Left ventricle myocardium inferior (tissue), 1 donor: ENCODE results near the gene LARGE1. TPM values are rescaled to one million over a fixed set of nuclear protein-coding genes. Genes with fewer than 3 reads are reported as not detected.

ENCODE experiments used
- DNase-seq: peaks from one replicate; pipeline ENCODE4 v3.0.0-alpha.2; 2020
- H3K27ac ChIP-seq: fragments of 200-600 bp; replicated peaks from 2 replicates; pipeline ENCODE4 v1.8.0; 2021
- H3K27me3 ChIP-seq: fragments of 200-600 bp; 2 replicates; pipeline ENCODE4 v1.8.0; 2021; ENCODE audit warnings: low read depth
- H3K36me3 ChIP-seq: fragments of 200-600 bp; 2 replicates; pipeline ENCODE4 v1.8.0; 2021
- H3K4me1 ChIP-seq: fragments of 200-600 bp; 2 replicates; pipeline ENCODE4 v1.8.0; 2021
- H3K4me3 ChIP-seq: fragments of 200-600 bp; 2 replicates; pipeline ENCODE4 v1.8.0; 2021; ENCODE audit warnings: mild to moderate bottlenecking, moderate library complexity
- H3K9me3 ChIP-seq: fragments of 200-600 bp; replicated peaks from 2 replicates; pipeline ENCODE4 v1.8.0; 2021
- intact Hi-C: fragments of 100-400 bp; cut with micrococcal nuclease; formaldehyde crosslinking; loops from one replicate; pipeline ENCODE4 v1.11.0; 2022
- total RNA-seq: library from RNA; stranded (reverse); fragmentation: NEBNext Ultra II Directional; extraction: Animal tissue kit (Norgen Biotek cat#: 25700); gene quantifications from one replicate; pipeline ENCODE4 v1.2.1, GENCODE V29; 2021
- TF ChIP-seq, protein P1 (sequence below): fragments of 200-600 bp; IDR thresholded peaks from 2 replicates; pipeline ENCODE4 v1.8.0; 2021; ENCODE audit warnings: antibody characterized with exemption, mild to moderate bottlenecking, borderline replicate concordance
- donor health status: DM: no; HTN: yes; CAD: no; lungs with severe emphysema.

LARGE1 gene
- total RNA-seq, 1 donor from 2014 or later, result 117 TPM

- H3K4me3 ChIP-seq, result no peak overlapping the region
- no peaks in the 10 kb centered on the region for H3K4me1 ChIP-seq
- no peak for DNase-seq
- intact Hi-C loops, result no loop called here
- TF ChIP-seq, protein P1, sequence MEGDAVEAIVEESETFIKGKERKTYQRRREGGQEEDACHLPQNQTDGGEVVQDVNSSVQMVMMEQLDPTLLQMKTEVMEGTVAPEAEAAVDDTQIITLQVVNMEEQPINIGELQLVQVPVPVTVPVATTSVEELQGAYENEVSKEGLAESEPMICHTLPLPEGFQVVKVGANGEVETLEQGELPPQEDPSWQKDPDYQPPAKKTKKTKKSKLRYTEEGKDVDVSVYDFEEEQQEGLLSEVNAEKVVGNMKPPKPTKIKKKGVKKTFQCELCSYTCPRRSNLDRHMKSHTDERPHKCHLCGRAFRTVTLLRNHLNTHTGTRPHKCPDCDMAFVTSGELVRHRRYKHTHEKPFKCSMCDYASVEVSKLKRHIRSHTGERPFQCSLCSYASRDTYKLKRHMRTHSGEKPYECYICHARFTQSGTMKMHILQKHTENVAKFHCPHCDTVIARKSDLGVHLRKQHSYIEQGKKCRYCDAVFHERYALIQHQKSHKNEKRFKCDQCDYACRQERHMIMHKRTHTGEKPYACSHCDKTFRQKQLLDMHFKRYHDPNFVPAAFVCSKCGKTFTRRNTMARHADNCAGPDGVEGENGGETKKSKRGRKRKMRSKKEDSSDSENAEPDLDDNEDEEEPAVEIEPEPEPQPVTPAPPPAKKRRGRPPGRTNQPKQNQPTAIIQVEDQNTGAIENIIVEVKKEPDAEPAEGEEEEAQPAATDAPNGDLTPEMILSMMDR, result no peak
- peaks cover 47% of the 10 kb centered on the region for H3K36me3 ChIP-seq
- H3K27ac ChIP-seq, result no peak overlapping the region
- H3K9me3 ChIP-seq, result no peaks in the 10 kb centered on the region
- H3K27me3 ChIP-seq, result no peaks in the 10 kb centered on the region
Observed at GRCh38 chr22:33314316-33314715, 606.0 kb downstream of the LARGE1 start.

DNA sequence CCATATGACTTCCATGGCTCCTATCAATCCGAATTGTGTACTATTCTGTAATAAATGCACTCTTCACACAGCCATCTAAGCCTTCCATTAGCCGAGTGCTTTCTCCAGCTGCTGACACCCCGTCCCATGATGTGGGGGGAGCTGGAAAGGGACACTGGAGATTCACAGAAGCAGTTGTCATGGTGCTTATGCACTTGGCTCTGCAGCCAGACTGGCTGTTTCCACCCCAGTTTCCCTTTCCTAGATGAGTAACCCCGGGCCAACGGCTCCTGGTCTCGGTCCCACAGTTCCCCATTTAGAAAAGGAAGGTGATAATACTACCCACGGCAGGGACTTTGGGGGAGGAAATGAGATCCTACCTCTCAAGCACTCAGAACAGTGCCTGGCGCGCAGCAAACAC is 617.2 kb downstream of the LARGE1 start:
- peaks cover 41% of the 10 kb centered on the region for H3K4me1 ChIP-seq
- no peaks in the 10 kb centered on the region for H3K27me3 ChIP-seq
- intact Hi-C loops, result loop anchor here (5.0 to 10.0 kb wide), 2 partner anchors 272 to 809 kb away; no protein-coding TSS in a partner anchor
- TF ChIP-seq, protein P1, result no peak
- no peak for DNase-seq
- H3K4me3 ChIP-seq, result no peak overlapping the region
- H3K9me3 ChIP-seq, result no peaks in the 10 kb centered on the region
- H3K27ac ChIP-seq, result peak overlapping the region; percentile 66
- peaks cover 7% of the 10 kb centered on the region for H3K36me3 ChIP-seq

DNA sequence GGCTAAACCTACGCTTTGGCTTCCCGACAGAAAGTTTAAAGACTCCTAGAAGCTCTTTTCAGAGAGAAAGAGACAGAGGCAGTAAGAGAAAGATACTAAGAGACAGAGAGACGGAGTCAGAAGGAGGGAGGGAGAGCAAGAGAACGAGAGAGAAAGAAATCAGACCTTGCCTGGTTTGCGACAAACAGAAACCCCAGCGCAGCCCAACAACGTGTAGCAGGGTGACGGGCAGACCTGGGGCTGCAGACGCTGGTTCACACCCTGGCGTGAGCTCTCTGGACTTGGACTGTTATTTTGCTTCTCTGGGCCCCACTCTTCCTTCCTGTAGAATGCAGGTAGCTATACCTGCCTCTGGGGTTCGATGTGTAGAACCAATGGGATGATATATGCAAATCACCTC is 617.7 kb downstream of the LARGE1 start:
- peak overlapping the region; percentile 32 for H3K4me3 ChIP-seq
- intact Hi-C loops, result loop anchor here (5.0 to 10.0 kb wide), 2 partner anchors 272 to 810 kb away; no protein-coding TSS in a partner anchor
- peaks cover 41% of the 10 kb centered on the region for H3K4me1 ChIP-seq

GRCh38 chr22:33302049-33302545 is 618.2 kb downstream of the LARGE1 start:
- Histone ChIP-seq H3K36me3 (peaks cover 7% of the 10 kb centered on the region), H3K27me3 (no peaks in the 10 kb centered on the region), H3K4me3 (peak overlapping the region; percentile 32), H3K27ac (peak overlapping the region; percentile 66), H3K4me1 (peaks cover 41% of the 10 kb centered on the region), H3K9me3 (no peaks in the 10 kb centered on the region)
- peak; percentile 84 for DNase-seq
- TF ChIP-seq, protein P1, result peak; percentile 97
- intact Hi-C loops, result loop anchor here (5.0 to 10.0 kb wide), 2 partner anchors 273 to 810 kb away; no protein-coding TSS in a partner anchor

More for the DNA sequence above, 617.7 kb downstream of the LARGE1 start:
- Histone ChIP-seq H3K36me3 (peaks cover 7% of the 10 kb centered on the region), H3K27me3 (no peaks in the 10 kb centered on the region), H3K27ac (peak overlapping the region; percentile 66), H3K9me3 (no peaks in the 10 kb centered on the region)
- no peak for DNase-seq
- TF ChIP-seq, protein P1, result no peak

GRCh38 chr22:33300165-33300564 is 620.1 kb downstream of the LARGE1 start:
- peaks cover 41% of the 10 kb centered on the region for H3K4me1 ChIP-seq
- intact Hi-C loops, result loop anchor here (5.0 to 10.0 kb wide), 2 partner anchors 275 to 812 kb away; no protein-coding TSS in a partner anchor
- TF ChIP-seq, protein P1, result no peak

More at GRCh38 chr22:33300165-33300564, 620.1 kb downstream of the LARGE1 start:
- peaks cover 26% of the 10 kb centered on the region for H3K36me3 ChIP-seq
- H3K27ac ChIP-seq, result no peak overlapping the region
- no peak overlapping the region for H3K4me3 ChIP-seq
- DNase-seq, result peak; percentile 40
- H3K9me3 ChIP-seq, result no peaks in the 10 kb centered on the region
- no peaks in the 10 kb centered on the region for H3K27me3 ChIP-seq
